Body of pancreas (tissue), 4 donors: ENCODE data around the gene CGNL1. TPM values are rescaled to one million over a fixed set of nuclear protein-coding genes. Genes with fewer than 3 reads are reported as not detected.

Source experiments
- ATAC-seq: fragments of 150-250 bp; one replicate; pipeline ENCODE4 v1.9.1; 2016
- DNase-seq, 4 donors: peaks; one replicate each; pipeline ENCODE4 v3.0.0-alpha.2; 2019
- H3K27ac ChIP-seq, 4 donors: fragments of 200-600 bp; sonication (generic); 1 replicate in 3 of 4; 2 replicates in 1 of 4; pipeline versions ENCODE4 v1.5.1 to v1.6.1; 2016 to 2019; ENCODE audit warnings: mild to moderate bottlenecking in 1 of 4, mixed read lengths in 1 of 4, moderate library complexity in 1 of 4
- H3K27me3 ChIP-seq, 2 donors: fragments of 200-600 bp; sonication (generic); one replicate each; pipeline ENCODE4 v1.6.0; 2016; ENCODE audit warnings: mild to moderate bottlenecking in 1 of 2
- H3K36me3 ChIP-seq, 2 donors: fragments of 200-600 bp; sonication (generic); replicated peaks in 1 of 2; 2 replicates each; pipeline ENCODE4 v1.5.1; 2016; ENCODE audit warnings: low read depth in 2 of 2; ENCODE audit not compliant: insufficient read depth in 1 of 2
- H3K4me1 ChIP-seq: fragments of 200-600 bp; sonication (generic); one replicate; pipeline ENCODE4 v1.6.0; 2016
- H3K4me3 ChIP-seq, 2 donors: fragments of 200-600 bp; sonication (generic); 1 replicate in 1 of 2; 2 replicates in 1 of 2; pipeline ENCODE4 v1.5.1; 2016 to 2019
- H3K9me3 ChIP-seq, 3 donors: fragments of 200-600 bp; sonication (generic); 1 replicate in 2 of 3; 2 replicates in 1 of 3; pipeline ENCODE4 v1.5.1; 2016
- CTCF ChIP-seq, 7 experiments: fragments of 450-650 bp in 4 of 7; fragments of 200-600 bp in 3 of 7; sonication (generic) in 3 of 7; IDR thresholded peaks; one replicate each; pipeline ENCODE4 v1.5.1; 2016 to 2019; ENCODE audit warnings: antibody characterized with exemption in 7 of 7
- POLR2A ChIP-seq, 3 donors: fragments of 450-650 bp; IDR thresholded peaks; one replicate each; pipeline ENCODE4 v1.6.1; 2016; ENCODE audit warnings: antibody characterized with exemption in 3 of 3, mild to moderate bottlenecking in 2 of 3
- WGBS, 2 donors: methylation state at CpG; one replicate each; pipeline ENCODE4 v1.1.5; 2017; 5-methylcytosine and 5-hydroxymethylcytosine counted together
- intact Hi-C: fragments of 100-400 bp; cut with DNase I; formaldehyde crosslinking; loops from one replicate; pipeline ENCODE4 v1.15.1; 2023
- total RNA-seq, 2 donors: library from RNA; depleted of rRNA; stranded (reverse); fragments of >200 nt; gene quantifications; one replicate each; pipeline ENCODE4 v1.1.0, GENCODE V29; 2016

CGNL1 gene
- total RNA-seq, 2 donors from 2014 or later, result 24.7 to 30.6 TPM

DNA sequence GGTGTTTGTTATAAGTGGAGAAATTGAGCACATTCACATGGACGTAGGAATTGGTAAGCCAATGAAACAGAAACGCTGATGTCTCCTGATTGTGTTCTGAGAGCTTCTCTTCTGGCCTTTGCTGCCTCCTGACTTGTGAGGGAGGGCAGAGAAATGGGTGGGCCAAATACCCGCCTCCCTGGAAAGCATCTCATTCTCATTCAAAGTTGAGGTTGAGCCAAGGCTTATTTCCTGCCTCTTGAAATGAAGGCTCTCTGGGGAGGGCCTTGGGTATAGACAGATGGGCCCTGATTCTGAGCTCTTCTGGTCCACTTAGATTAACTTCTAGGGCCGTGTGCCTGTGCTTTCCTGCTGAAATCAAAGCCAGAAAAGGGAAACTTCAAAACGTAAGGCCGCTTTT lies 158.0 kb downstream of the CGNL1 start:
- H3K9me3 ChIP-seq, result no peaks in the 10 kb centered on the region
- WGBS, 2 donors, result 63 to 70% methylated on average over 6 of the region's 6 CpGs
- TF ChIP-seq POLR2A (IDR thresholded peaks at IDR 0.05) (no peak), CTCF (IDR thresholded peaks at IDR 0.05) (no peak)
- intact Hi-C loops, result no loop called here
- ATAC-seq, result no peak
- H3K4me1 ChIP-seq, result peaks cover 29% of the 10 kb centered on the region
- H3K36me3 ChIP-seq, result peaks cover 0 to 2% of the 10 kb centered on the region in 2 donors
- DNase-seq, result no peak
- no peak overlapping the region for H3K27ac ChIP-seq
- no peaks in the 10 kb centered on the region for H3K27me3 ChIP-seq
- no peak overlapping the region for H3K4me3 ChIP-seq

- intact Hi-C loops, result no loop called here
- peak; percentile 47 to 88 (median 74) for DNase-seq
- WGBS, 2 donors, result 47 to 60% methylated on average over 7 of the region's 7 CpGs
These were observed 160.8 kb downstream of the CGNL1 start for GRCh38 chr15:57537072-57537471.

DNA sequence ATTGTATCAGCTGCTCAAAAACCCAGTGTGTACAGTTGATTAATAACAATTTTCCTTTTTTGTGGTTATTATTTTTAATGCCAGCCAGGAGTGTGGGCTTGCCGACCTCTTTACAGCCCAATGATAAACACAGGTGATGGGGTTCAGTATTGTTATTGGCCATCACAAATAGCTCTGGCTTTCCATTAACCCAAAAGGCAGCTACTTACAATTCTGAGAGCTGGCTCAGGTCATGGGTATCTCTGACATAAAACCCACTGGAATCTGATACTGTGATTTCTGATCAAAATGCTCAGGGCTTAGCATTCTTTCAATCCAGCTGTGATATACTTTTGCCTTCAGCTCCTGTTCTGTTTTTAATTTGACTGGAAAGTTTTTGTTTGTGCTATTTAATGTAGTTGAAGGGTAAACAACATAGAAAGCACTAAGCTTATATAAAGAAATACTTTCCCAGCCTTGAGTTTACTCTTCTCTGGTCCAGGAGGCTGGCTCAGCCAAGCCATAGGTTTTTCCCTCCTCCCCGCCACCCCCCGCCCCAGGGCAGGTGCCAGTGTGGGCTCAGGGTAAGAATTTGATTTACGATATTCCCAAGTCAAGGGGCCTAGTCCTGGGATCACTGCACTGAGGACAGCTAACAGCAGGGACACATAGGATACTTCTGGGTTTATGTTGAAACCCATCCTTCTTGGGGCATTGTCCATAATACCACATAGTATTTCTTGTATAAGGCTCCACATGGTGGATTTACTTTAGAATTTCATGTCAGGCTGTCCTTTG lies 161.4 kb downstream of the CGNL1 start:
- peak overlapping the region; percentile 18 to 74 (median 28) for H3K27ac ChIP-seq
- H3K4me3 ChIP-seq, result no peak overlapping the region
- WGBS, 2 donors, result 62 to 64% methylated on average over 4 of the region's 4 CpGs
- peaks cover 16% of the 10 kb centered on the region for H3K4me1 ChIP-seq
- no peak for TF ChIP-seq POLR2A (IDR thresholded peaks at IDR 0.05)
- no peak for TF ChIP-seq CTCF (IDR thresholded peaks at IDR 0.05)
- intact Hi-C loops, result no loop called here
- ATAC-seq (no peak), DNase-seq (no peak)
- H3K9me3 ChIP-seq, result no peaks in the 10 kb centered on the region
- no peaks in the 10 kb centered on the region for H3K36me3 ChIP-seq
- H3K27me3 ChIP-seq, result no peaks in the 10 kb centered on the region

More at GRCh38 chr15:57537072-57537471, 160.8 kb downstream of the CGNL1 start:
- peak; percentile 78 for ATAC-seq
- no peaks in the 10 kb centered on the region for H3K9me3 ChIP-seq
- no peak overlapping the region for H3K4me3 ChIP-seq
- peaks cover 16% of the 10 kb centered on the region for H3K4me1 ChIP-seq
- peak in 3 of 7 experiments; percentile 11 to 28 (median 19) for TF ChIP-seq CTCF (IDR thresholded peaks at IDR 0.05)
- no peak for TF ChIP-seq POLR2A (IDR thresholded peaks at IDR 0.05)
- H3K27ac ChIP-seq, result peak overlapping the region; percentile 20 to 74 (median 51)
- H3K27me3 ChIP-seq, result no peaks in the 10 kb centered on the region
- H3K36me3 ChIP-seq, result peaks cover 0 to 2% of the 10 kb centered on the region in 2 donors

DNA sequence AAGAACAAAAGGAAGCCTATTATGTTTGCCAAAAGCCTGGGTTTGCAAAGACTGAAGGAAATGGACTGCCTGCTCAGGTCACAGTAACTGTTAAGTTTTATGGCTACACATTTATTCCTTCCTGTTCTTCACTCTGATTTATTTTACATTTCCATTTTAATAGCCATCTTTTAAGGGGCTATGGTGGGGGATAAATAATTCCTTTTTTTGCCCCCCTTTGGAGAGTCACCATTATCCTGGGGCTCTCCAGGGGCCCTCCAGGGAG lies 161.9 kb downstream of the CGNL1 start:
- Histone ChIP-seq H3K4me1 (peaks cover 16% of the 10 kb centered on the region), H3K27me3 (no peaks in the 10 kb centered on the region), H3K9me3 (no peaks in the 10 kb centered on the region), H3K36me3 (no peaks in the 10 kb centered on the region), H3K27ac (peak overlapping the region in 1 of 4 donors; percentile 74), H3K4me3 (no peak overlapping the region)
- TF ChIP-seq CTCF (IDR thresholded peaks at IDR 0.05) (no peak), POLR2A (IDR thresholded peaks at IDR 0.05) (no peak)
- intact Hi-C loops, result no loop called here
- DNase-seq (no peak), ATAC-seq (no peak)

DNA sequence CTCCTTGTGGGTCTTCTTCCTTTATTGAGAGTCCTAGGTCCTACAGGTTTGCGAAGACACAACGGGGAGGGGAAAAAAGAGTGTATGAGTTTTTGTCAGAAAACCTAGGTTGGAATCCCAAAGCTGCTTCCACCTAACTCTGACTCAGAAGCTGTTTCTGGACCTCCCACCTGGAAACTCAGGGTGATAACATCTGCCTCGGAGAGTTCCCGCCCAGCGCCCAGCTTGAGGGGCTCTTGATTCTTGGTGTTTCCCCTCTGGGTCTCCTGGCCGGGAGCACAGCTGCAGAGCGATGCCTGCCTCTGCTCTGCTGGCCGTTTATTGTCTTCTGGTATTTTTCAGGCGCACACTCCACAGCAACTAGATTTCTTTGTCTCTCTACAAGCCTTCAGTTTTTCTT lies 162.5 kb downstream of the CGNL1 start:
- peaks cover 16% of the 10 kb centered on the region for H3K4me1 ChIP-seq
- 88 to 95% methylated on average over 9 of the region's 9 CpGs for WGBS, 2 donors
- peaks cover 0 to 2% of the 10 kb centered on the region in 2 donors for H3K36me3 ChIP-seq
- TF ChIP-seq POLR2A (IDR thresholded peaks at IDR 0.05) (no peak), CTCF (IDR thresholded peaks at IDR 0.05) (no peak)
- no peak for ATAC-seq
- H3K27me3 ChIP-seq, result no peaks in the 10 kb centered on the region
- no peak overlapping the region for H3K4me3 ChIP-seq
- no peak for DNase-seq
- H3K9me3 ChIP-seq, result no peaks in the 10 kb centered on the region
- H3K27ac ChIP-seq, result no peak overlapping the region
- intact Hi-C loops, result no loop called here
